Urinary bladder (tissue), 4 donors: ENCODE data around the gene GAB2. TPM values are rescaled to one million over a fixed set of nuclear protein-coding genes. Genes with fewer than 3 reads are reported as not detected.

Experiments used
- DNase-seq: peaks from one replicate; pipeline ENCODE4 v3.0.0-alpha.2; 2015; ENCODE audit errors: extremely low spot score
- H3K27ac ChIP-seq: one replicate; pipeline ENCODE4 v1.5.1; 2013; ENCODE audit warnings: low read depth, mild to moderate bottlenecking, moderate library complexity
- H3K36me3 ChIP-seq: one replicate; pipeline ENCODE4 v1.6.1; 2013; ENCODE audit warnings: mild to moderate bottlenecking, moderate library complexity; ENCODE audit not compliant: insufficient read depth
- H3K4me1 ChIP-seq: one replicate; pipeline ENCODE4 v1.6.1; 2013; ENCODE audit warnings: mild to moderate bottlenecking, moderate library complexity; ENCODE audit not compliant: insufficient read depth
- H3K4me3 ChIP-seq: one replicate; pipeline ENCODE4 v1.5.1; 2013; ENCODE audit warnings: low read depth, low read length
- WGBS: extraction: QIAGEN DNeasy Blood & Tissue Kit; methylation state at CpG from one replicate; pipeline ENCODE4 v1.1.7; 2013; 5-methylcytosine and 5-hydroxymethylcytosine counted together
- polyA plus RNA-seq: library from polyadenylated mRNA; stranded (reverse); fragments of 200-250 nt; gene quantifications from one replicate; pipeline ENCODE4 v1.2.3, GENCODE V29; 2013
- total RNA-seq: library from RNA; depleted of rRNA; stranded (reverse); fragments of >200 nt; gene quantifications from one replicate; pipeline ENCODE4 v1.2.3, GENCODE V29; 2014
- donor health status: healthy with polysubstance abuse.
- donor health status: healthy.

GAB2 gene
- total and polyA plus RNA-seq, 2 donors: 13.2 to 16.8 TPM

DNA sequence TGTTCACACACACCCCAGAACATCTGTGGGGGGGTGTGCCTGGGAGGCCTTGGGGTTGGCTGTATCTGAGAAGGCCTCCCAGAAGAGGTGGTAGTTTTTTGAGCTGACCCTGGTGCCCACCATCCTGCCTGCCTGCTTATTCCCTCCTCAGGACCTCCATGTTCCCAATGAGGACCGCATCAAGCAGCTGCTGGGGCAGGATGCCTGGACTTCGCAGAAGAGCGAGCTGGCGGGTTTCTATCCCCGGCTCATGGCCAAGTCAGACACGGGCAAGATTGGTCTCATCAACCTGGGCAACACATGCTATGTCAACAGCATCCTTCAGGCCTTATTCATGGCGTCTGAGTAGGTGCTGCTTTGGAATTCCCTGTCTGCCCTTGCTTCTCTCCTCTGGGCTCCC lies 211.9 kb downstream of the GAB2 start:
- DNase-seq: no peak
- Histone ChIP-seq H3K4me1 (no peaks in the 10 kb centered on the region), H3K4me3 (no peak overlapping the region), H3K27ac (no peak overlapping the region), H3K36me3 (no peaks in the 10 kb centered on the region)
- WGBS: 94% methylated on average over 7 of the region's 7 CpGs

GRCh38 chr11:78205256-78205655 lies 212.4 kb downstream of the GAB2 start:
- no peaks in the 10 kb centered on the region for H3K4me1 ChIP-seq
- H3K27ac ChIP-seq: no peak overlapping the region
- 97% methylated on average over 4 of the region's 4 CpGs for WGBS
- no peak overlapping the region for H3K4me3 ChIP-seq
- DNase-seq: no peak
- no peaks in the 10 kb centered on the region for H3K36me3 ChIP-seq

GRCh38 chr11:78203184-78203583 lies 214.4 kb downstream of the GAB2 start:
- WGBS: 85% methylated on average over 10 of the region's 10 CpGs
- no peak for DNase-seq
- H3K27ac ChIP-seq: no peak overlapping the region
- H3K4me1 ChIP-seq: no peaks in the 10 kb centered on the region
- no peaks in the 10 kb centered on the region for H3K36me3 ChIP-seq
- H3K4me3 ChIP-seq: no peak overlapping the region

GRCh38 chr11:78202733-78203167 lies 214.9 kb downstream of the GAB2 start:
- 72% methylated on average over 3 of the region's 3 CpGs for WGBS
- H3K4me3 ChIP-seq: no peak overlapping the region
- DNase-seq: no peak
- no peaks in the 10 kb centered on the region for H3K36me3 ChIP-seq
- H3K27ac ChIP-seq: no peak overlapping the region
- H3K4me1 ChIP-seq: no peaks in the 10 kb centered on the region

DNA sequence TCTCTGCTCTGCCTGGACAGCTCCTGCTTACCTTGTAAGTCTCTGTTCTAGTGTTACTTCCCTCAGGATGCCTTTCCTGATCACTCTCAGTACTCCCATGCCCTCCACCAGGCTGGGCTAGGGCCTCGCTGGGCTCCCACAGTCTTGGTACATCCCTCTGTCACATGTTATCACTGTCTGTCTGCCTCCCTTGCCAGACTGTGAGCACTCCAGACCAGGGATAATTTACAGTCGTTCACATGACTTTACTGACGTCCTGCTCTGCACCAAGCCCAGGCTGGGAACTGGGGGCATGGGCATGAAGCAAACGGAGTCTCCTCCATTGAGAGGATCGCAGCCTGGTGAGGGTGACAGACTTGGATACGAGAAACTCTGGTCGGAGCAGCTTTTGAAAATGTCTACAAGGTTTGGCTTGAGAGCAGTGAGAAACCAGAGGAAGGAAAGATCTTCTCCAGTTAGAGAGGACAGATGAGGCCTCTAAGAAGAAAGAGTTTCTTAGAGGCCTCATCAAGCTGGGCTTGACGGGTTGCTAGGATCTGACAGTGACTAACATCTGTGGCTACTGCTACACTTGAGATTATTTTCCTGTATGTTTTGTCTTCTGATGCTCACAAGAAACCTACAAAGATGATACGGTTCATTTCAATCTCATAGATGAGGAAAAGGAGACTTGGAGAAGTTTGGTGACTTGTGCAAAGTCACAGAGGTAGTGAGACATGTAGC lies 216.4 kb downstream of the GAB2 start:
- DNase-seq: no peak
- H3K36me3 ChIP-seq: peaks cover 2% of the 10 kb centered on the region
- H3K4me1 ChIP-seq: no peaks in the 10 kb centered on the region
- no peak overlapping the region for H3K4me3 ChIP-seq
- whole genome bisulfite sequencing: 81% methylated on average over 9 of the region's 9 CpGs
- no peak overlapping the region for H3K27ac ChIP-seq

DNA sequence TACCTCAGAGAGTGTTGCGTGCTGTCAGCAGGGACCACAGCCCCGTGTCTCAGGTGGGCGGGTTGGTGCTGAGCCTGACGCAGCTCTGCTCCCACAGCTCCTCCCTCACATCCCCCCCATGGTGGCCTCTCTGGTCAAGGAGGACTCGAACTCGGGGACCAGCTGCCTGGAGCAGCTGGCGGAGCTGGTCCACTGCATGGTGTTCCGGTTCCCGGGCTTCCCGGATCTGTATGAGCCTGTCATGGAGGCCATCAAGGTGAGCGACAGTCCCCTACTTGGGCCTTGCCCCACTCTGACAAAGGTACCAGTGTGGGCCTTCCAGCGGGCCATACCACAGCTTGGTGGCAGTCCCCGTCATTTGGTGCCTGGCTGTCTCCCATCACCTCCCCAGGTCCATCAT lies 217.1 kb downstream of the GAB2 start:
- no peak for DNase-seq

DNA sequence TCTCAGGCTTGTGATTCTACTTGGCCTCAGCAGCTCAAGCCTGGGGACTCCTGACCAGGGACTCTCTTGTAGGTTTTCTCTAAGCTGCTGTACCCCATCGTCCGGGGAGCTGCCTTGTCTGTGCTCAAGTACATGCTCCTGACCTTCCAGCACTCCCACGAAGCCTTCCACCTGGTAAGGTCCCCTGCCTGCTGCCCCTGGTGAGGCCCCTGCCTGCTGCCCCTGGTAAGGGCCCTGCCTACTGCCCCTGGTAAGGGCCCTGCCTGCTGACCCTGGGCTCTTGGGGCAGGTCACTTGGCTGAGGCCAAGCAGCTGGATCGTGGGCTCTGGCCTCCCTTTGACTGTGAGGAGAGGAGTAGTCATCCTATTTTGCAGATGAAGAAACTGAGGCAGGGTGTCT lies 217.6 kb downstream of the GAB2 start:
- peaks cover 2% of the 10 kb centered on the region for H3K36me3 ChIP-seq
- H3K4me3 ChIP-seq: no peak overlapping the region
- no peak overlapping the region for H3K27ac ChIP-seq
- DNase-seq: no peak
- H3K4me1 ChIP-seq: no peaks in the 10 kb centered on the region
- 90% methylated on average over 4 of the region's 4 CpGs for WGBS

More for the DNA sequence above, 217.1 kb downstream of the GAB2 start:
- 97% methylated on average over 13 of the region's 13 CpGs for WGBS
- H3K4me1 ChIP-seq: no peaks in the 10 kb centered on the region
- no peak overlapping the region for H3K4me3 ChIP-seq
- H3K27ac ChIP-seq: no peak overlapping the region
- peaks cover 2% of the 10 kb centered on the region for H3K36me3 ChIP-seq

- Histone ChIP-seq H3K36me3 (peaks cover 2% of the 10 kb centered on the region), H3K27ac (no peak overlapping the region), H3K4me3 (no peak overlapping the region), H3K4me1 (no peaks in the 10 kb centered on the region)
- WGBS: 98% methylated on average over 5 of the region's 5 CpGs
- DNase-seq: no peak
These were observed 218.0 kb downstream of the GAB2 start for GRCh38 chr11:78199653-78200015.

DNA sequence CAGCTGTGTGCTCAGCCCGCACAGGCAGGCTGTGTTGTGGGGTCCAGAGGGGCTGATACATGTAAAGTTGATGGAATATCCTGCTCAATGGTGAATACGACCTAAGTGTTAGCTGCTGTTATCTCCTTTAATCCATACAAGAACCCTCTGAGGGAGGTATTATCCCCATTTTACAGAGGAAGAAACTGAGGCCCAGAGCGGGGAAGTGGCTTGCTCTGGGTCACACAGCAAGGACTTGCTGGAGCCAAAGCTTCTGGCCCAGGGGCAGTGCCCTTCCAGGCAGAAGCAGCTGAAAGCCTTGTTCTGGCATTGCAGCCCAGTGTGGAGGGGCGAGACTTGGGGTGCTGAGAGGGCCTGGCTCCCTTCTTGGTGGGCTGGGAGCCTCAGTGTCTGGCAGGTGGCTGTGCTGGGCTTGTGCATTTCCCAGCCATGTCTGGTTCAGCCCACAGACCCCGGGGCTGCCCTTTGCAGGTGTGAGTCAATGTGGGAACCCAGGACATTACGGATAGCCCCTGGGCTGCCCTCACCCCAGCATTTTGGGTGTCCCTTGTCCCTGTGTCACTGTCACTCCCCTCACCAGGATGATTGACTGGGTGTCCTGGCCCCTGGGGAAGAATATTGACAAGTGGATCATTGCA lies 218.5 kb downstream of the GAB2 start:
- Histone ChIP-seq H3K4me1 (no peaks in the 10 kb centered on the region), H3K36me3 (peaks cover 2% of the 10 kb centered on the region), H3K27ac (no peak overlapping the region), H3K4me3 (no peak overlapping the region)
- 94% methylated on average over 6 of the region's 6 CpGs for WGBS
- DNase-seq: no peak

DNA sequence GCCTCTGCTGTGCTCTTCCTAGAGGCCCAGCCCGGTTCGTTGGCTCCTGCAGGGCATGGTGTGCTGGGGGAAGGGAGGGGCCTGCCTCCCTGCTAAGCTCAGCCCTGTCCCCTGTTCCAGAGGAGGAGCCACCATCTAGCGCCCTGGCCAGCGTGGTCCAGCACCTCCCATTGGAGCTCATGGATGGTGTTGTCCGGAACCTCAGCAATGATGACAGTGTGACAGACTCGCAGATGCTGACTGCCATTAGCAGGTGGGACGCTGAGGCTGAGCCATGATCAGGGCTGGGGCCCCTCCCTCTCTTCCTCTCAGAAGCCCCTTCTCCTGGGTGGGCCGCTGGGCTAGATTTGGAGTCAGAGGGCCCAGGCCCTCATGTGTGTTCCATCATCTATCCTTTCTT lies 219.8 kb downstream of the GAB2 start:
- Histone ChIP-seq H3K4me3 (no peak overlapping the region), H3K27ac (no peak overlapping the region), H3K36me3 (peaks cover 2% of the 10 kb centered on the region), H3K4me1 (no peaks in the 10 kb centered on the region)
- WGBS: 93% methylated on average over 8 of the region's 8 CpGs
- DNase-seq: no peak

GRCh38 chr11:78196661-78197091 lies 220.9 kb downstream of the GAB2 start:
- H3K36me3 ChIP-seq: peaks cover 2% of the 10 kb centered on the region

GRCh38 chr11:78195917-78196560 lies 221.6 kb downstream of the GAB2 start:
- 58% methylated on average over 60 of the region's 60 CpGs for WGBS
- peaks cover under 1% of the 10 kb centered on the region for H3K4me1 ChIP-seq
- H3K27ac ChIP-seq: no peak overlapping the region
- DNase-seq: no peak
- no peak overlapping the region for H3K4me3 ChIP-seq
- peaks cover 2% of the 10 kb centered on the region for H3K36me3 ChIP-seq

More at GRCh38 chr11:78196661-78197091, 220.9 kb downstream of the GAB2 start:
- H3K4me3 ChIP-seq: no peak overlapping the region
- WGBS: 85% methylated on average over 40 of the region's 40 CpGs
- no peak overlapping the region for H3K27ac ChIP-seq
- H3K4me1 ChIP-seq: no peaks in the 10 kb centered on the region
- DNase-seq: no peak

GRCh38 chr11:78194490-78194889 lies 223.1 kb downstream of the GAB2 start:
- Histone ChIP-seq H3K4me1 (peaks cover 2% of the 10 kb centered on the region), H3K36me3 (peaks cover 2% of the 10 kb centered on the region), H3K4me3 (no peak overlapping the region), H3K27ac (no peak overlapping the region)
- DNase-seq: no peak
- 97% methylated on average over 3 of the region's 3 CpGs for WGBS

GRCh38 chr11:78193806-78194205 lies 223.8 kb downstream of the GAB2 start:
- Histone ChIP-seq H3K27ac (no peak overlapping the region), H3K4me3 (no peak overlapping the region), H3K4me1 (peaks cover 2% of the 10 kb centered on the region), H3K36me3 (peaks cover 2% of the 10 kb centered on the region)
- WGBS: 98% methylated on average over 8 of the region's 8 CpGs
- no peak for DNase-seq
